ENCODE measurements around the gene PTPRG. TPM values are rescaled to one million over a fixed set of nuclear protein-coding genes. Genes with fewer than 3 reads are reported as not detected.

PTPRG gene
- polyA plus RNA-seq, 3 donors: not detected

DNA sequence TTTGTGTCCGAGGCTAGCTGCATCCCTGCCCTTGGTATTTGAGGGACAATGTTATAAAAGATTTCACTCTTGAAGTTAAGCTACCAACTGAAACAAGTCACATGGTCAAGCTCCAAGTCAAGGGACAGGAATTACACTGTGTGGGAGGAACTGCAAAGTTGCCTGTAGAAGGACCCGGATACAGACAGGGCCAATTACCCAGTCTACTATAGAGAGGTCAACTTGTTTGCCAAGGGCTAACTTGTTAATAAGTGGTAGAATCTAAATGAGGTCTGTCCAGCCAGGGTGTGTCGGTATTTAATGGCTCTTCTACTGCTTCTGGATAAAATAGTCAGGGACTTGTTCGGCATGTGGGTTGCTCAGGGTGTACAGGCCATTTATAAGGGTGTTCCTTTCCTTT is 55.7 kb downstream of the PTPRG start:
- Histone ChIP-seq H3K4me1 (ENCODE audit: control insufficient read depth in 1 of 2, insufficient read depth in 2 of 2, low read length in 2 of 2) (no peaks in the 10 kb centered on the region), H2AFZ (ENCODE audit: insufficient read depth, low read depth, low read length, poor library complexity, severe bottlenecking) (no peak overlapping the region), H3K9ac (ENCODE audit: insufficient read depth, low read length, poor library complexity, severe bottlenecking) (no peak overlapping the region), H3K79me2 (ENCODE audit: insufficient read depth, low read length) (no peaks in the 10 kb centered on the region), H3K36me3 (replicated peaks in 1 of 2; ENCODE audit: control insufficient read depth in 1 of 2, insufficient read depth in 2 of 2, low read length in 2 of 2) (no peaks in the 10 kb centered on the region), H3K27ac (ENCODE audit: low read depth in 1 of 2, low read length in 2 of 2) (no peak overlapping the region), H3K4me2 (replicated peaks; ENCODE audit: extremely low read depth, low read length, poor library complexity, severe bottlenecking) (no peak overlapping the region), H3K4me3 (replicated peaks in 1 of 3; ENCODE audit: low read depth in 2 of 3, low read length in 3 of 3) (no peak overlapping the region), H3K9me3 (replicated peaks in 1 of 2; ENCODE audit: control insufficient read depth in 1 of 2, insufficient read depth in 1 of 2, low read length in 2 of 2) (no peaks in the 10 kb centered on the region), H4K20me1 (ENCODE audit: insufficient read depth, low read length) (no peaks in the 10 kb centered on the region), H3K27me3 (ENCODE audit: control insufficient read depth in 2 of 2, insufficient read depth in 2 of 2, low read length in 2 of 2) (no peaks in the 10 kb centered on the region)
- 92% methylated on average over 2 of the region's 4 CpGs for WGBS (ENCODE audit: insufficient coverage)
- H3K27me3 Mint-ChIP-seq (ENCODE audit: low read depth in 3 of 3): peaks cover 0 to 2% (median 0%) of the 10 kb centered on the region in 3 donors
- no peaks in the 10 kb centered on the region for H3K36me3 Mint-ChIP-seq
- no peak for DNase-seq
- no peak overlapping the region for H3K4me3 Mint-ChIP-seq
- TF ChIP-seq, protein P1, sequence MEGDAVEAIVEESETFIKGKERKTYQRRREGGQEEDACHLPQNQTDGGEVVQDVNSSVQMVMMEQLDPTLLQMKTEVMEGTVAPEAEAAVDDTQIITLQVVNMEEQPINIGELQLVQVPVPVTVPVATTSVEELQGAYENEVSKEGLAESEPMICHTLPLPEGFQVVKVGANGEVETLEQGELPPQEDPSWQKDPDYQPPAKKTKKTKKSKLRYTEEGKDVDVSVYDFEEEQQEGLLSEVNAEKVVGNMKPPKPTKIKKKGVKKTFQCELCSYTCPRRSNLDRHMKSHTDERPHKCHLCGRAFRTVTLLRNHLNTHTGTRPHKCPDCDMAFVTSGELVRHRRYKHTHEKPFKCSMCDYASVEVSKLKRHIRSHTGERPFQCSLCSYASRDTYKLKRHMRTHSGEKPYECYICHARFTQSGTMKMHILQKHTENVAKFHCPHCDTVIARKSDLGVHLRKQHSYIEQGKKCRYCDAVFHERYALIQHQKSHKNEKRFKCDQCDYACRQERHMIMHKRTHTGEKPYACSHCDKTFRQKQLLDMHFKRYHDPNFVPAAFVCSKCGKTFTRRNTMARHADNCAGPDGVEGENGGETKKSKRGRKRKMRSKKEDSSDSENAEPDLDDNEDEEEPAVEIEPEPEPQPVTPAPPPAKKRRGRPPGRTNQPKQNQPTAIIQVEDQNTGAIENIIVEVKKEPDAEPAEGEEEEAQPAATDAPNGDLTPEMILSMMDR (IDR thresholded peaks at IDR 0.05): no peak
- H3K4me1 Mint-ChIP-seq: no peaks in the 10 kb centered on the region
- no peak overlapping the region for H3K27ac Mint-ChIP-seq
- peaks cover 0 to 6% (median 2%) of the 10 kb centered on the region in 7 donors for H3K9me3 Mint-ChIP-seq
- intact Hi-C loops (cut with micrococcal nuclease): no loop called here

DNA sequence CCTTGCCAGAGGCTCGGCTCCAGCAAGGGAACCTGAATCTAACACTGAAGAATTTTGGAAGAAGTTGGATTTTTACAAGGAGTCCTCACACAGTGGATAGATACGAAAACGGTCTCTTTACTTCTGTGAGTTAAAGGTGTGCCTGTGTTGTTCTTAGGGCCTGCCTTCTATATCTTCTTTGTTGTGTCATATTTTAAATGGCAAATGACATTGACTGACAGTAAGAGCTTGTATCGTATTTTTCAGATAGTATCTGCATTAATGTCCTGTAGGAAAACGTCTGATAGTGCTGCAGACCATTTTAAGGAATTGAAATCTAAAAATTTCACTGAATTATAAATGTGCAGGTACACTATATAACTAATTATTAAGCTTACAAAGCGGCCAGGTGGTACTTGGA is 56.3 kb downstream of the PTPRG start:
- TF ChIP-seq, protein P1 (IDR thresholded peaks at IDR 0.05): no peak
- no peaks in the 10 kb centered on the region for H4K20me1 ChIP-seq (ENCODE audit: insufficient read depth, low read length)
- Mint-ChIP-seq H3K4me3 (no peak overlapping the region), H3K27ac (no peak overlapping the region), H3K4me1 (no peaks in the 10 kb centered on the region), H3K36me3 (no peaks in the 10 kb centered on the region), H3K27me3 (ENCODE audit: low read depth in 3 of 3) (peaks cover 0 to 2% (median 0%) of the 10 kb centered on the region in 3 donors), H3K9me3 (peaks cover 0 to 6% (median 2%) of the 10 kb centered on the region in 7 donors)
- no peak for DNase-seq
- H3K4me1 ChIP-seq (ENCODE audit: control insufficient read depth in 1 of 2, insufficient read depth in 2 of 2, low read length in 2 of 2): no peaks in the 10 kb centered on the region
- intact Hi-C loops (cut with micrococcal nuclease): no loop called here
- no peaks in the 10 kb centered on the region for H3K36me3 ChIP-seq (replicated peaks in 1 of 2; ENCODE audit: control insufficient read depth in 1 of 2, insufficient read depth in 2 of 2, low read length in 2 of 2)
- no peak overlapping the region for H3K4me3 ChIP-seq (replicated peaks in 1 of 3; ENCODE audit: low read depth in 2 of 3, low read length in 3 of 3)
- no peak overlapping the region for H3K4me2 ChIP-seq (replicated peaks; ENCODE audit: extremely low read depth, low read length, poor library complexity, severe bottlenecking)
- H2AFZ ChIP-seq (ENCODE audit: insufficient read depth, low read depth, low read length, poor library complexity, severe bottlenecking): no peak overlapping the region
- H3K79me2 ChIP-seq (ENCODE audit: insufficient read depth, low read length): no peaks in the 10 kb centered on the region
- WGBS (ENCODE audit: insufficient coverage): no CpG with 5 or more reads among the region's 6 CpGs
- H3K27ac ChIP-seq (ENCODE audit: low read depth in 1 of 2, low read length in 2 of 2): no peak overlapping the region
- H3K9me3 ChIP-seq (replicated peaks in 1 of 2; ENCODE audit: control insufficient read depth in 1 of 2, insufficient read depth in 1 of 2, low read length in 2 of 2): no peaks in the 10 kb centered on the region
- H3K27me3 ChIP-seq (ENCODE audit: control insufficient read depth in 2 of 2, insufficient read depth in 2 of 2, low read length in 2 of 2): no peaks in the 10 kb centered on the region
- no peak overlapping the region for H3K9ac ChIP-seq (ENCODE audit: insufficient read depth, low read length, poor library complexity, severe bottlenecking)
